H9 (cell line): ENCODE results near the gene CREB3L2. TPM values are rescaled to one million over a fixed set of nuclear protein-coding genes. Genes with fewer than 3 reads are reported as not detected.

Experiments
- DNase-seq: peaks from one replicate; pipeline ENCODE4 v3.0.0-alpha.2; 2017
- H2AFZ ChIP-seq: one replicate; pipeline ENCODE4 v1.6.1; 2013; ENCODE audit warnings: mild to moderate bottlenecking, low read length, control low read depth, moderate library complexity
- H2AK5ac ChIP-seq: 2 replicates; pipeline ENCODE4 v1.6.1; 2013; ENCODE audit warnings: low read length, control low read depth, mixed read lengths; ENCODE audit not compliant: insufficient read length
- H2BK120ac ChIP-seq: one replicate; pipeline ENCODE4 v1.6.1; 2013; ENCODE audit warnings: low read depth, mild to moderate bottlenecking, low read length, control low read depth, inconsistent platforms; ENCODE audit not compliant: poor library complexity, severe bottlenecking
- H2BK12ac ChIP-seq: 2 replicates; pipeline ENCODE4 v1.6.1; 2013; ENCODE audit warnings: low read length, control low read depth, mixed read lengths, low read depth; ENCODE audit not compliant: insufficient read length
- H2BK15ac ChIP-seq: 2 replicates; pipeline ENCODE4 v1.6.1; 2013; ENCODE audit warnings: low read depth, low read length, control low read depth
- H2BK20ac ChIP-seq: one replicate; pipeline ENCODE4 v1.6.1; 2013; ENCODE audit warnings: low read depth, mild to moderate bottlenecking, low read length, control low read depth, inconsistent platforms; ENCODE audit not compliant: poor library complexity, severe bottlenecking
- H2BK5ac ChIP-seq: 2 replicates; pipeline ENCODE4 v1.6.1; 2013; ENCODE audit warnings: low read length, control low read depth, mixed read lengths; ENCODE audit not compliant: insufficient read length
- H3K14ac ChIP-seq: 2 replicates; pipeline ENCODE4 v1.6.1; 2013; ENCODE audit warnings: low read length, control low read depth; ENCODE audit not compliant: insufficient read depth
- H3K18ac ChIP-seq: 2 replicates; pipeline ENCODE4 v1.6.1; 2013; ENCODE audit warnings: low read depth, mild to moderate bottlenecking, mixed read lengths, low read length, control low read depth; ENCODE audit not compliant: insufficient read length
- H3K23ac ChIP-seq: 2 replicates; pipeline ENCODE4 v1.6.1; 2013; ENCODE audit warnings: low read length, control low read depth, mixed read lengths, low read depth; ENCODE audit not compliant: insufficient read length
- H3K23me2 ChIP-seq: 2 replicates; pipeline ENCODE4 v1.6.1; 2013; ENCODE audit warnings: low read depth, mild to moderate bottlenecking, mixed read lengths, low read length, control low read depth; ENCODE audit not compliant: insufficient read length, poor library complexity, severe bottlenecking
- H3K27ac ChIP-seq: 2 replicates; pipeline ENCODE4 v1.5.1; 2013; ENCODE audit warnings: low read length, control low read depth, mixed read lengths, low read depth; ENCODE audit not compliant: insufficient read length
- H3K27me3 ChIP-seq: 2 replicates; pipeline ENCODE4 v1.6.1; 2013; ENCODE audit warnings: low read length, control low read depth, inconsistent platforms; ENCODE audit not compliant: insufficient read depth
- H3K4ac ChIP-seq: 2 replicates; pipeline ENCODE4 v1.6.1; 2013; ENCODE audit warnings: low read depth, mild to moderate bottlenecking, control low read depth, inconsistent platforms, low read length, moderate library complexity
- H3K4me1 ChIP-seq: 2 replicates; pipeline ENCODE4 v1.6.1; 2013; ENCODE audit warnings: low read length, control low read depth, inconsistent platforms; ENCODE audit not compliant: insufficient read depth
- H3K4me2 ChIP-seq: 2 replicates; pipeline ENCODE4 v1.6.1; 2013; ENCODE audit warnings: low read length, control low read depth, mixed read lengths; ENCODE audit not compliant: insufficient read length, insufficient read depth
- H3K56ac ChIP-seq: 2 replicates; pipeline ENCODE4 v1.6.1; 2013; ENCODE audit warnings: low read depth, mild to moderate bottlenecking, mixed read lengths, low read length, control low read depth; ENCODE audit not compliant: insufficient read length
- H3K79me1 ChIP-seq: 2 replicates; pipeline ENCODE4 v1.6.1; 2013; ENCODE audit warnings: low read depth, mild to moderate bottlenecking, moderate library complexity, low read length, control low read depth, inconsistent platforms; ENCODE audit not compliant: insufficient read depth, poor library complexity, severe bottlenecking
- H3K79me2 ChIP-seq: 2 replicates; pipeline ENCODE4 v1.6.1; 2013; ENCODE audit warnings: low read length, control low read depth, inconsistent platforms; ENCODE audit not compliant: insufficient read depth
- H3K9ac ChIP-seq: 2 replicates; pipeline ENCODE4 v1.6.1; 2013; ENCODE audit warnings: low read length, control low read depth, mixed read lengths; ENCODE audit not compliant: insufficient read length; ENCODE audit errors: extremely low read depth
- H3K9me3 ChIP-seq: one replicate; pipeline ENCODE4 v1.6.1; 2013; ENCODE audit warnings: low read depth, low read length, inconsistent platforms; ENCODE audit not compliant: control insufficient read depth
- H3T11ph ChIP-seq: one replicate; pipeline ENCODE4 v1.6.1; 2013; ENCODE audit warnings: mild to moderate bottlenecking, low read length, control low read depth, inconsistent platforms
- H4K20me1 ChIP-seq: one replicate; pipeline ENCODE4 v1.6.1; 2013; ENCODE audit not compliant: control insufficient read depth, insufficient read length, insufficient read depth
- H4K5ac ChIP-seq: 2 replicates; pipeline ENCODE4 v1.6.1; 2013; ENCODE audit warnings: low read depth, mild to moderate bottlenecking, mixed read lengths, low read length, control low read depth; ENCODE audit not compliant: insufficient read length
- H4K8ac ChIP-seq: replicated peaks from 2 replicates; pipeline ENCODE4 v1.6.1; 2013; ENCODE audit warnings: low read length, control low read depth, mixed read lengths, low read depth; ENCODE audit not compliant: insufficient read length
- H4K91ac ChIP-seq: 2 replicates; pipeline ENCODE4 v1.6.1; 2013; ENCODE audit warnings: low read depth, mild to moderate bottlenecking, moderate library complexity, mixed read lengths, low read length, control low read depth; ENCODE audit not compliant: insufficient read length
- H3K27ac Mint-ChIP-seq, 3 experiments: 2 replicates in 2 of 3; 3 replicates in 1 of 3; pipeline ENCODE4 v1.8.0; 2020 to 2021; ENCODE audit warnings: mixed read lengths in 3 of 3, mild to moderate bottlenecking in 1 of 3, moderate library complexity in 1 of 3
- H3K27me3 Mint-ChIP-seq: 2 replicates; pipeline ENCODE4 v1.8.0; 2021; ENCODE audit warnings: low read depth, mild to moderate bottlenecking, moderate library complexity, mixed read lengths
- H3K36me3 Mint-ChIP-seq, 3 experiments: 2 replicates in 2 of 3; 3 replicates in 1 of 3; pipeline ENCODE4 v1.8.0; 2020 to 2021; ENCODE audit warnings: low read depth in 3 of 3, mixed read lengths in 3 of 3; ENCODE audit not compliant: insufficient read depth in 1 of 3
- H3K4me1 Mint-ChIP-seq, 2 experiments: 2 replicates each; pipeline ENCODE4 v1.8.0; 2020; ENCODE audit warnings: mixed read lengths in 2 of 2
- H3K4me3 Mint-ChIP-seq, 2 experiments: 2 replicates in 1 of 2; 3 replicates in 1 of 2; pipeline ENCODE4 v1.8.0; 2020 to 2021; ENCODE audit warnings: mild to moderate bottlenecking in 2 of 2, mixed read lengths in 2 of 2, moderate library complexity in 1 of 2
- H3K9me3 Mint-ChIP-seq, 2 experiments: 2 replicates in 1 of 2; 3 replicates in 1 of 2; pipeline ENCODE4 v1.8.0; 2020; ENCODE audit warnings: mild to moderate bottlenecking in 2 of 2, mixed read lengths in 2 of 2, moderate library complexity in 1 of 2
- WGBS: extraction: QIAGEN DNeasy Blood & Tissue Kit; methylation state at CpG from one replicate; pipeline ENCODE4 v1.1.7; 2013; ENCODE audit warnings: missing lambda C conversion rate, low lambda C conversion rate, mixed read lengths; ENCODE audit not compliant: insufficient read length; ENCODE audit errors: extremely low coverage; 5-methylcytosine and 5-hydroxymethylcytosine counted together
- total RNA-seq: library from RNA; stranded (reverse); gene quantifications from 2 replicates; pipeline ENCODE4 v1.2.1, GENCODE V29; 2021
- TF ChIP-seq, protein P1 (sequence below): fragments of 200-600 bp; sonication (generic); conservative IDR thresholded peaks from 3 replicates; pipeline ENCODE4 v1.8.0; 2021; ENCODE audit warnings: antibody characterized with exemption, mild to moderate bottlenecking

Gene CREB3L2
- total RNA-seq, 1 experiment from 2014 or later = 60.7 TPM

DNA sequence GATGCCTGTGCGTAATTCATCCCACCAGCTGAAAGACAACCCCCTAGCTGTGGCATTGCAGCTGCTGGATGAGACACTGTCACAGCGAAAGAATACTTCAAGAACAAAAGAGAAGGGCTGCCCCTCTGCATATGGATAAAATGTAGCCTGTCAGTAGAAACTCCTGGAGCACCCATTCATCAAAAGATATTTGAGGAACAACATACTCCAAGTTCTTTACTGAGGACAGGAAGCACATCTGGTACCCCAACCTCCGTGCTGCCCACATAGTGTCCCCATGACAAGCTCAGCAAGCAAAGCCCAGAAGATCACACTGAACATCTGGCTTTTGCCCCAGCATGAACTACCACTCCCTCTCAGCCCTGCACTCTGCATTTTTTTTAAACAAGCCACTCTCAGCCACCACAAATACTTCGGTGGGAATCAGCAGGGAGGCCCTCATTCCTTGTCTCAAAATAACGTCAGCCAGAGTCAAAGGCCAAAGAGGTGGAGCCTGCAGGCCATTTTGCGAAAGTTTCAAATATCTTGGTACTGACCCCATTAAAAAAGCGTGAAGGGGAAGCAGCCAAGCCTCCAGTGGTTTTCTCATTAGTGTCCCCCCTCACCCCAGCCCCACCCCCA lies 1.7 kb downstream of the CREB3L2 start:
- H3K4me1 ChIP-seq = peaks cover 5% of the 10 kb centered on the region; the same call in 1 of the 2 replicates
- H2BK12ac ChIP-seq = no peak overlapping the region
- Mint-ChIP-seq H3K4me3 (peak overlapping the region; percentile 93 to 97), H3K36me3 (peaks cover 11 to 26% (median 19%) of the 10 kb centered on the region in 3 experiments), H3K4me1 (peaks cover 28 to 30% of the 10 kb centered on the region in 2 experiments), H3K9me3 (no peaks in the 10 kb centered on the region; a peak in 2 of 5 replicates), H3K27me3 (no peaks in the 10 kb centered on the region), H3K27ac (peak overlapping the region; percentile 70 to 78 (median 73); a peak in 5 of 7 replicates)
- no peaks in the 10 kb centered on the region for H3K79me1 ChIP-seq
- WGBS = no CpG with 5 or more reads among the region's 7 CpGs
- no peaks in the 10 kb centered on the region for H3K27me3 ChIP-seq
- peak overlapping the region; percentile 64 for H3K4me2 ChIP-seq
- no peak overlapping the region for H2AK5ac ChIP-seq
- no peak overlapping the region for H3K14ac ChIP-seq
- H3K4ac ChIP-seq = no peak overlapping the region
- peaks cover 20% of the 10 kb centered on the region; the same call in 1 of the 2 replicates for H3K79me2 ChIP-seq
- H3K18ac ChIP-seq = no peak overlapping the region
- no peak overlapping the region for H3K23ac ChIP-seq
- H3K56ac ChIP-seq = no peak overlapping the region
- H3K27ac ChIP-seq = no peak overlapping the region
- no peak overlapping the region for H2BK15ac ChIP-seq
- no peak overlapping the region for H4K8ac ChIP-seq
- no peak overlapping the region for H2BK20ac ChIP-seq
- H2BK5ac ChIP-seq = no peak overlapping the region
- H2BK120ac ChIP-seq = no peak overlapping the region
- no peak overlapping the region for H4K5ac ChIP-seq
- H4K91ac ChIP-seq = no peak overlapping the region
- peaks cover 15% of the 10 kb centered on the region for H3K23me2 ChIP-seq
- no peaks in the 10 kb centered on the region for H3K9me3 ChIP-seq
- no peaks in the 10 kb centered on the region for H4K20me1 ChIP-seq
- no peak overlapping the region for H2AFZ ChIP-seq
- peak; percentile 46 for DNase-seq
- H3T11ph ChIP-seq = no peak overlapping the region
- TF ChIP-seq, protein P1, sequence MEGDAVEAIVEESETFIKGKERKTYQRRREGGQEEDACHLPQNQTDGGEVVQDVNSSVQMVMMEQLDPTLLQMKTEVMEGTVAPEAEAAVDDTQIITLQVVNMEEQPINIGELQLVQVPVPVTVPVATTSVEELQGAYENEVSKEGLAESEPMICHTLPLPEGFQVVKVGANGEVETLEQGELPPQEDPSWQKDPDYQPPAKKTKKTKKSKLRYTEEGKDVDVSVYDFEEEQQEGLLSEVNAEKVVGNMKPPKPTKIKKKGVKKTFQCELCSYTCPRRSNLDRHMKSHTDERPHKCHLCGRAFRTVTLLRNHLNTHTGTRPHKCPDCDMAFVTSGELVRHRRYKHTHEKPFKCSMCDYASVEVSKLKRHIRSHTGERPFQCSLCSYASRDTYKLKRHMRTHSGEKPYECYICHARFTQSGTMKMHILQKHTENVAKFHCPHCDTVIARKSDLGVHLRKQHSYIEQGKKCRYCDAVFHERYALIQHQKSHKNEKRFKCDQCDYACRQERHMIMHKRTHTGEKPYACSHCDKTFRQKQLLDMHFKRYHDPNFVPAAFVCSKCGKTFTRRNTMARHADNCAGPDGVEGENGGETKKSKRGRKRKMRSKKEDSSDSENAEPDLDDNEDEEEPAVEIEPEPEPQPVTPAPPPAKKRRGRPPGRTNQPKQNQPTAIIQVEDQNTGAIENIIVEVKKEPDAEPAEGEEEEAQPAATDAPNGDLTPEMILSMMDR = peak; percentile 17; the same call in 1 of the 3 replicates
- H3K9ac ChIP-seq = no peak overlapping the region
